Measurements from ENCODE around the gene FASTK. TPM values are rescaled to one million over a fixed set of nuclear protein-coding genes. Genes with fewer than 3 reads are reported as not detected.

The FASTK gene
- total RNA-seq, 4 donors from 2014 or later, result 43.0 to 83.6 (median 75.9) TPM

DNA sequence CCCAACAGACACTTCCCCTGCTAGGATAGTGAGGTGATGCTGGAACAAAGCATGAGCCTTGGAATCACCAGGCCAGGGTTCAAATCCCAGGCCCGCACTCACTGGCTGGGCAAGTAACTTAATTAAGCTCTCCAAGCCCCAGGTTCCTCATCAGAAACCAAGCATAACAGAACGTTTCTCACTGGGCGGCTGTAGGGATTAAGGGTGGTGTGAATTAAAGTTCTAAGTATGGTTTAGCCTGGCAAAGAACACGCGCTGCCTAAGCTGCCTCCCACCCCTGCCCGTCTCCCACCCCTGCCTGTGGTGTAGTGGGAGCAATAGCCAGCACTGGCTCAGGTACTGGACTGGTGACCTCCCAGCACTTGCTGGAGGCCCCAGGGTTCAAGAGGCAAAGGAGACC lies 15.6 kb downstream of the FASTK start:
- intact Hi-C loops (cut with DNase I), result no loop called here
- Histone ChIP-seq H3K27ac (no peak overlapping the region), H3K36me3 (peaks cover 15 to 80% (median 57%) of the 10 kb centered on the region in 3 donors), H3K4me3 (no peak overlapping the region), H3K9me3 (no peaks in the 10 kb centered on the region), H3K4me1 (peaks cover 26 to 42% (median 34%) of the 10 kb centered on the region in 3 donors), H3K27me3 (no peaks in the 10 kb centered on the region)
- WGBS, 2 donors, result 81 to 100% methylated on average over 3 to 4 of the region's 6 CpGs
- DNase-seq, result no peak
- TF ChIP-seq POLR2A (IDR thresholded peaks at IDR 0.05) (no peak), CTCF (IDR thresholded peaks at IDR 0.05) (no peak)

DNA sequence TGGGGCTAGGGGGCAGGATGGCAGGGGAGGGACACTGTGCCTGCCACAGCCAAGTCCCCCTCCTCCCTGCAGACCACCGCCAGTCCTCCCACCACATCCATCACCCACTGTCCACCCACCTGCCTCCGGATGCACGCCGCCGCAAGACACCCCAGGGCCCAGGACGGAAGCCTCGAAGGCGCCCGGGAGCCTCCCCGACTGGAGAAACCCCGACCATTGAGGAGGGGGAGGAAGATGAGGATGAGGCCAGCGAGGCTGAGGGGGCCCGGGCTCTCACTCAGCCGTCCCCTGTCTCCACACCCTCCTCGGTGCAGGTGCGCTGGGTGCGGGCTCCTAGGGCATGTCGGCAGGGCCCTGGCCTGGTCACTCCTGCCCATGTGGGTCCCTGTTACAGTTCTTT lies 16.2 kb downstream of the FASTK start:
- no peak for DNase-seq

DNA sequence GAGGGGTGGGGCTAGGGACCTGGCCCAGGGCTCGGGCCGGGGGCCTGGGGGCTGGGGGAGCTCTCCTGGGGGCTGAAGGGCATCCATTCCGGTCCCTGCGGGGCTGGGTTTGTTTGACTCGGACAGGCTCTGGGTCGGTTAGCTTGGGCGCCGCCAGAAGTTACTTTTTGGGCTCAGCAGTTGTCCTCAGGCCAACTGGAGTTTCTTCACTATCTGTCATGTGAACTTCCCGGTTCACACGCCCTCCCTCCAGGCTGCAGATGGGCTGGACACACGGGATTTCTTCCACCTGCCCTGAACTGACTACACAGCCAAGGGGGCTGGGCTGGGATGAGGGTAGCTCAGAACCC lies 17.4 kb downstream of the FASTK start:
- H3K27ac ChIP-seq, result peak overlapping the region; percentile 47 to 97 (median 84)
- DNase-seq, result no peak
- 33 to 40% methylated on average over 1 to 3 of the region's 11 CpGs for WGBS, 2 donors
- H3K4me3 ChIP-seq, result peak overlapping the region in 2 of 4 donors; percentile 23 to 55
- H3K36me3 ChIP-seq, result peaks cover 15 to 62% (median 43%) of the 10 kb centered on the region in 3 donors
- H3K4me1 ChIP-seq, result peaks cover 34 to 55% (median 47%) of the 10 kb centered on the region in 3 donors
- no peaks in the 10 kb centered on the region for H3K27me3 ChIP-seq
- TF ChIP-seq POLR2A (IDR thresholded peaks at IDR 0.05) (no peak), CTCF (IDR thresholded peaks at IDR 0.05) (no peak)
- intact Hi-C loops (cut with DNase I), result no loop called here
- no peaks in the 10 kb centered on the region for H3K9me3 ChIP-seq

More for the DNA sequence above, 16.2 kb downstream of the FASTK start:
- H3K36me3 ChIP-seq, result peaks cover 15 to 75% (median 51%) of the 10 kb centered on the region in 3 donors
- TF ChIP-seq POLR2A (IDR thresholded peaks at IDR 0.05), result no peak
- no peak for TF ChIP-seq CTCF (IDR thresholded peaks at IDR 0.05)
- intact Hi-C loops (cut with DNase I), result no loop called here
- H3K27me3 ChIP-seq, result no peaks in the 10 kb centered on the region
- H3K27ac ChIP-seq, result no peak overlapping the region
- H3K4me1 ChIP-seq, result peaks cover 26 to 44% (median 36%) of the 10 kb centered on the region in 3 donors
- H3K9me3 ChIP-seq, result no peaks in the 10 kb centered on the region
- 80 to 91% methylated on average over 1 to 6 of the region's 18 CpGs for whole genome bisulfite sequencing, 2 donors
- no peak overlapping the region for H3K4me3 ChIP-seq

DNA sequence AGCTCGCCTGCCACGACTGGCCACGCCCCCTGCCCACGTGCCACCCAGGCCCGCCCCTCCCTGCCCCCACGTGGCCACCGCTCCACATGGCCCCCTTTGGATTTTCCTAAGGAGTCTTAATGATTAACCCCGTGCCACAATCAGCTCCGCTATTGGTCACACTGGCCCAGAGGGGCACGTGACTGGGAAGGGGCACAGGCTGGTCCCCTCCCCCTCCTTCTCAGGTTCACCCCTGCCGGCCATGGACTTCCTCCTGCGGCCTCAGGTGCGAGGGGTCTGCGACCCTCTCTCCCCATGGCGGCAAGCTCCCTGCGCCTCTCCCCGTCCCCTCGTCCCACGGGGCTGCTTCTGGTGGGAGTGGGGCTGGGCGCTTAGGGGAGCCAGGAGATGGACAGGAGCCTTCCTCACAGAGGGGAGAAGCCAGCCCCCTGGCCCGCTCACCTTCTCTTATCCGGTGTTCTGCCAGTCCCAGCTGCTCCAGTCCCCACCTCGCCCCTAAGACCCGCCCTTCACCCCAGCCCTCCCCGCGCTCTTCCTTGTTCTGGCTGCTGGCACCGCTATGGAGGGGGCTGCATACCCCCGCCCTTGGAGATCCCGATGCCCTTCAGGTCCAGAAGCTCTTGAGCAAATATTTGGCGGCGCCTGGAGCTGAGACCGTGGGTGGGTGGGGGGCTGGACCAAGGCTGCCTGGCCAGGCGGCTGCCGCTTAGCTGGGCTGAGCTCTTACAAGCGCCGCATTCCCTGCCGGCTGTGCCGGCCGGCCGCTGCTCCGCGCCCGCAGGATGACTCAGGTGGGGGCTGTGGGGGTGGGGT lies 18.0 kb downstream of the FASTK start:
- no peak for DNase-seq
- no peak for TF ChIP-seq CTCF (IDR thresholded peaks at IDR 0.05)
- no peak for TF ChIP-seq POLR2A (IDR thresholded peaks at IDR 0.05)
- Histone ChIP-seq H3K27ac (peak overlapping the region; percentile 47 to 97 (median 84)), H3K27me3 (no peaks in the 10 kb centered on the region), H3K4me1 (peaks cover 34 to 56% (median 47%) of the 10 kb centered on the region in 3 donors), H3K36me3 (peaks cover 14 to 57% (median 37%) of the 10 kb centered on the region in 3 donors), H3K9me3 (no peaks in the 10 kb centered on the region), H3K4me3 (peak overlapping the region in 2 of 4 donors; percentile 23 to 55)
- 65 to 73% methylated on average over 12 of the region's 43 CpGs for WGBS, 2 donors
- intact Hi-C loops (cut with DNase I), result no loop called here

DNA sequence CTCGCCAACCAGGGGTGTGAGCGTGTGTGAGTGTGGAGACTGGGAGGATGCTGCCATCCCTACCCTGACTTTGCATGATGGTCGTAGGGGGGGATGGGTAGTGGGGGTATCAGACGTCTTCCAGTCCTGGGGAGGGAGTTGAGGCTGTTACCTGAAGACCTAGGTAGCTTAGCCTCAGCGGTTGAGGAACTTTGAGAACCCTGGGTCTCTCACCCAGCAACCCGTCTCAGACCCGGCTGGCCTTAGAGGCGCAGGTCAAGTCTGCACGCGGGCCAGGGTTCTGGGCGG lies 18.6 kb downstream of the FASTK start:
- WGBS, 2 donors, result 69 to 89% methylated on average over 3 to 8 of the region's 11 CpGs
- peak overlapping the region in 3 of 4 donors; percentile 72 to 97 (median 96) for H3K27ac ChIP-seq
- H3K4me3 ChIP-seq, result peak overlapping the region in 2 of 4 donors; percentile 23 to 55
- H3K9me3 ChIP-seq, result no peaks in the 10 kb centered on the region
- H3K4me1 ChIP-seq, result peaks cover 37 to 60% (median 52%) of the 10 kb centered on the region in 3 donors
- no peak for TF ChIP-seq CTCF (IDR thresholded peaks at IDR 0.05)
- TF ChIP-seq POLR2A (IDR thresholded peaks at IDR 0.05), result no peak
- intact Hi-C loops (cut with DNase I), result no loop called here
- no peak for DNase-seq
- peaks cover 10 to 51% (median 31%) of the 10 kb centered on the region in 3 donors for H3K36me3 ChIP-seq
- H3K27me3 ChIP-seq, result no peaks in the 10 kb centered on the region
